ENCODE measurements around the gene CALHM4. TPM values are rescaled to one million over a fixed set of nuclear protein-coding genes. Genes with fewer than 3 reads are reported as not detected.
A peak's percentile ranks its signal among the peaks of the same experiment; 100 is the strongest.

Gene CALHM4
- total and polyA plus RNA-seq, 2 of the 13 experiments (the other 11 are each of a cell fraction or from before 2014, with no cell fraction given), result not detected

- no peak for TF ChIP-seq CSRNP2 (CRISPR knock-in tag; conservative IDR thresholded peaks at IDR 0.05; ENCODE audit: low read depth)
- TF ChIP-seq MZF1 (CRISPR knock-in tag; IDR thresholded peaks at IDR 0.05; ENCODE audit: borderline replicate concordance), result peak; percentile 87; the same call in 1 of the 2 replicates
- peak; percentile 97 for TF ChIP-seq KDM3A (CRISPR knock-in tag; IDR thresholded peaks at IDR 0.05; ENCODE audit: low read depth)
- peak; percentile 87 for TF ChIP-seq YY1 (IDR thresholded peaks at IDR 0.05; ENCODE audit: insufficient read depth, insufficient replicate concordance, low read depth, low read length)
- TF ChIP-seq ZNF234 (CRISPR knock-in tag; conservative IDR thresholded peaks at IDR 0.05), result no peak
- no peak for TF ChIP-seq ZNF850 (CRISPR knock-in tag; conservative IDR thresholded peaks at IDR 0.05)
- TF ChIP-seq NAIF1 (CRISPR knock-in tag; IDR thresholded peaks at IDR 0.05; ENCODE audit: borderline replicate concordance), result peak; percentile 97
- TF ChIP-seq ZNF574 (CRISPR knock-in tag; IDR thresholded peaks at IDR 0.05), result peak; percentile 95
- no peak for TF ChIP-seq GPBP1L1 (CRISPR knock-in tag; IDR thresholded peaks at IDR 0.05)
- peak; percentile 95 for TF ChIP-seq CSRNP1 (CRISPR knock-in tag; IDR thresholded peaks at IDR 0.05)
- TF ChIP-seq ZSCAN31 (CRISPR knock-in tag; IDR thresholded peaks at IDR 0.05; ENCODE audit: low read depth), result no peak; the same call in none of the 2 replicates
- peak; percentile 84 for TF ChIP-seq ZNF691 (CRISPR knock-in tag; IDR thresholded peaks at IDR 0.05; ENCODE audit: borderline replicate concordance, low read depth)
- TF ChIP-seq GLMP (CRISPR knock-in tag; IDR thresholded peaks at IDR 0.05; ENCODE audit: borderline replicate concordance), result no peak
- TF ChIP-seq ZFP62 (CRISPR knock-in tag; IDR thresholded peaks at IDR 0.05), result no peak
- no peak for TF ChIP-seq TCF7L2 (IDR thresholded peaks at IDR 0.05; ENCODE audit: low read depth, low read length)
- peak; percentile 87; the same call in 1 of the 2 replicates for TF ChIP-seq ZNF766 (CRISPR knock-in tag; IDR thresholded peaks at IDR 0.05; ENCODE audit: borderline replicate concordance)
These were observed 17.5 kb downstream of the CALHM4 start, which contains the start of gene RWDD1 (continued) for GRCh38 chr6:116570856-116571682.
